Measurements from ENCODE around the gene OSBP2. TPM values are rescaled to one million over a fixed set of nuclear protein-coding genes. Genes with fewer than 3 reads are reported as not detected.

The OSBP2 gene
- total and polyA plus RNA-seq, 9 donors: 1.3 to 5.1 (median 1.4) TPM

- DNase-seq: no peak
- H3K4me3 ChIP-seq: no peak overlapping the region
- H3K9me3 ChIP-seq: no peaks in the 10 kb centered on the region
- TF ChIP-seq EP300 (IDR thresholded peaks at IDR 0.05) (no peak), CTCF (IDR thresholded peaks at IDR 0.05) (no peak), POLR2A (IDR thresholded peaks at IDR 0.05) (no peak)
- intact Hi-C loops (cut with DNase I): no loop called here
- peaks cover 1% of the 10 kb centered on the region for H3K4me1 ChIP-seq (ENCODE audit: insufficient read depth)
- no peak overlapping the region for H3K27ac ChIP-seq
- H3K36me3 ChIP-seq: no peaks in the 10 kb centered on the region
- WGBS, 3 donors: 81 to 85% (median 82%) methylated on average over 2 of the region's 2 CpGs
- no peaks in the 10 kb centered on the region for H3K27me3 ChIP-seq
Observed at GRCh38 chr22:30833322-30833721, 138.6 kb downstream of the OSBP2 start.

GRCh38 chr22:30837531-30837930, 142.9 kb downstream of the OSBP2 start:
- WGBS, 3 donors: 70 to 88% (median 71%) methylated on average over 5 to 6 of the region's 6 CpGs
- Histone ChIP-seq H3K27ac (no peak overlapping the region), H3K27me3 (no peaks in the 10 kb centered on the region), H3K36me3 (no peaks in the 10 kb centered on the region), H3K4me3 (no peak overlapping the region), H3K9me3 (no peaks in the 10 kb centered on the region), H3K4me1 (ENCODE audit: insufficient read depth) (no peaks in the 10 kb centered on the region)
- intact Hi-C loops (cut with DNase I): no loop called here
- no peak for DNase-seq
- TF ChIP-seq POLR2A (IDR thresholded peaks at IDR 0.05) (no peak), EP300 (IDR thresholded peaks at IDR 0.05) (no peak), CTCF (IDR thresholded peaks at IDR 0.05) (no peak)

- 83 to 87% (median 86%) methylated on average over 3 of the region's 3 CpGs for WGBS, 3 donors
- H3K27ac ChIP-seq: no peak overlapping the region
- DNase-seq: no peak
- no peaks in the 10 kb centered on the region for H3K36me3 ChIP-seq
- H3K4me1 ChIP-seq (ENCODE audit: insufficient read depth): no peaks in the 10 kb centered on the region
- no peaks in the 10 kb centered on the region for H3K9me3 ChIP-seq
- no peaks in the 10 kb centered on the region for H3K27me3 ChIP-seq
- no peak overlapping the region for H3K4me3 ChIP-seq
- intact Hi-C loops (cut with DNase I): no loop called here
- TF ChIP-seq EP300 (IDR thresholded peaks at IDR 0.05) (no peak), CTCF (IDR thresholded peaks at IDR 0.05) (no peak)
Observed at GRCh38 chr22:30838111-30838510, 143.4 kb downstream of the OSBP2 start.

- H3K9me3 ChIP-seq: no peaks in the 10 kb centered on the region
- H3K4me3 ChIP-seq: no peak overlapping the region
- DNase-seq: no peak
- no peaks in the 10 kb centered on the region for H3K4me1 ChIP-seq (ENCODE audit: insufficient read depth)
- H3K27me3 ChIP-seq: no peaks in the 10 kb centered on the region
- H3K36me3 ChIP-seq: no peaks in the 10 kb centered on the region
- 84 to 90% (median 86%) methylated on average over 5 of the region's 5 CpGs for WGBS, 3 donors
- intact Hi-C loops (cut with DNase I): no loop called here
- no peak for TF ChIP-seq EP300 (IDR thresholded peaks at IDR 0.05)
- no peak overlapping the region for H3K27ac ChIP-seq
Observed at GRCh38 chr22:30841273-30841672, 146.6 kb downstream of the OSBP2 start.

- Histone ChIP-seq H3K9me3 (no peaks in the 10 kb centered on the region), H3K27me3 (no peaks in the 10 kb centered on the region), H3K27ac (no peak overlapping the region), H3K4me3 (no peak overlapping the region), H3K36me3 (no peaks in the 10 kb centered on the region), H3K4me1 (ENCODE audit: insufficient read depth) (no peaks in the 10 kb centered on the region)
- no peak for TF ChIP-seq EP300 (IDR thresholded peaks at IDR 0.05)
- no peak for TF ChIP-seq POLR2A (IDR thresholded peaks at IDR 0.05)
- no peak for TF ChIP-seq CTCF (IDR thresholded peaks at IDR 0.05)
- 67 to 68% (median 68%) methylated on average over 4 of the region's 4 CpGs for WGBS, 3 donors
- intact Hi-C loops (cut with DNase I): no loop called here
- no peak for DNase-seq
Observed at GRCh38 chr22:30843245-30843644, 148.6 kb downstream of the OSBP2 start.
